HG03060 (cell line): ENCODE measurements around the gene SMIM44.

Source experiments
- ATAC-seq: cut with Tn5 transposase; IDR thresholded peaks from one replicate; pipeline ENCODE4 v1.9.1; 2021; ENCODE audit warnings: low read depth, moderate number of reproducible peaks; ENCODE audit not compliant: unreplicated experiment

The SMIM44 gene

GRCh38 chr19:3444695-3445234 is 38.5 kb downstream of the SMIM44 start:
- no peak for ATAC-seq

- no peak for ATAC-seq
These were observed 39.2 kb downstream of the SMIM44 start for GRCh38 chr19:3443840-3444694.

DNA sequence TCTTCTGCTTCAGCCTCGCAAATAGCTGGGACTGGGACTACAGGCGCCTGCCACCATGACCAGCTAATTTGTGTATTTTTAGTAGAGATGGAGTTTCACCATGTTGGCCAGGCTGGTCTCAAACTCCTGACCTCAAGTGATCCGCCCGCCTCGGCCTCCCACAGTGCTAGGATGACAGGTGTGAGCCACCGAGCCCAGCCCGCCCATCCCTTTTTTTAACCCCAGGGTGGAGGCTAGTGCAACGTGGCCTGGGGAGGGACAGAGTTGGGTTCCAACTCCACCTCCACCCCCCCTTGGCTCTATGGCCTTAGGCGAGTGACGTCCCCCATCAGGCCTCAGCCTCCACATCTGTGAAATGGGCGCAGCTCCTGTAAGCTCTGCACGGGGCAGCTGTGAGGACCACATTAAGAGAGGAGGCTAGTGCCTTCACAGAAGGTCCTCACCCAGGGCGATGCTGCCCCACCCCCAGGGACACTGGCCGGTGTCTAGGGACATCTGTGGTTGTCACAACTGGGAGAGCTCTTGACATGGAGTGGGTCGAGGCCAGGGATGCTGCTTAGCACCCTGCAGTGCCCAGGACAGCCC is 40.7 kb downstream of the SMIM44 start:
- ATAC-seq = no peak

GRCh38 chr19:3441986-3442329 is 41.3 kb downstream of the SMIM44 start:
- no peak for ATAC-seq

- ATAC-seq = no peak
These were observed 41.9 kb downstream of the SMIM44 start for GRCh38 chr19:3441089-3441985.

GRCh38 chr19:3440082-3440481 is 43.2 kb downstream of the SMIM44 start:
- ATAC-seq = no peak

DNA sequence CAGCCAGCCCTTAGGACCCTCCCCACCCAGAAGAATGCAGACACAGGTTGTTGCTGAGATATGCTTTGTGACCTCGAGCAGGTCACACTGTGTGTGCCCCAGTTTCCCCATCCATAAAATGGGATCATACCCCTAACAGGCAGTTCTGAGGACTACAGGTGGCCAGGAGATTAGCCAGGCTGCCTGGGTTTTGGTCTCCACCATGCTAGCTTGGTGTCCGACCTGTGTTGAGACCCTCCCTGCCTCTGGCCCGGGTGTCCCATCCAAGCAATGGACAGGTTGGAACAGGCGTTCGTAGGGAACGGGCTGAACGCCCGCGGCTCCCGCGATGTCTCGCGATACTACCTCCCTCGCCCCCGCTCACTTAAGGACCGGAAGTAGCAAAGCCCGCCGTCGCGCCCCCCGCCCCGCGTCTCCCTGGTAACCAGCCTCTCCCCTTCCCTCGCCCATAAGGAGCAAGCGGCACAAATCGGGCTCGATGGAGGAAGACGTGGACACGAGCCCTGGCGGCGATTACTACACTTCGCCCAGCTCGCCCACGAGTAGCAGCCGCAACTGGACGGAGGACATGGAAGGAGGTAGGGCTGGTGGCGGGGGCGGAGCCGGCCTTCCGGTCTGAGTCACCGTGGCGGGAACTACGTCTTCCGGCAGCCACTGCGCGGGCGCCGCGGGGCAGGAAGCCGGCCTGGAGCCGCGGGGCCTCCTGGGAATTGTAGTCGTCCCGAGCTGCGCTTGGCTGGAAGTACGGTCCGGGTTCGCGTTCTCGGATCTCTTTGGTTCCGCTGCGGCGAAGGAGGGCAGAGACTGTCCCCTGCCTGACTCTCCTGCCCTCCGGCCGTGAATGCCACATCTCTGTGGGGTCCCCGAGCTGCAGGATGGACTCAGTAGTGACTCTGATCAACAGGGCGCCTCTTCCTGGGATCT is 48.3 kb downstream of the SMIM44 start:
- ATAC-seq = no peak

DNA sequence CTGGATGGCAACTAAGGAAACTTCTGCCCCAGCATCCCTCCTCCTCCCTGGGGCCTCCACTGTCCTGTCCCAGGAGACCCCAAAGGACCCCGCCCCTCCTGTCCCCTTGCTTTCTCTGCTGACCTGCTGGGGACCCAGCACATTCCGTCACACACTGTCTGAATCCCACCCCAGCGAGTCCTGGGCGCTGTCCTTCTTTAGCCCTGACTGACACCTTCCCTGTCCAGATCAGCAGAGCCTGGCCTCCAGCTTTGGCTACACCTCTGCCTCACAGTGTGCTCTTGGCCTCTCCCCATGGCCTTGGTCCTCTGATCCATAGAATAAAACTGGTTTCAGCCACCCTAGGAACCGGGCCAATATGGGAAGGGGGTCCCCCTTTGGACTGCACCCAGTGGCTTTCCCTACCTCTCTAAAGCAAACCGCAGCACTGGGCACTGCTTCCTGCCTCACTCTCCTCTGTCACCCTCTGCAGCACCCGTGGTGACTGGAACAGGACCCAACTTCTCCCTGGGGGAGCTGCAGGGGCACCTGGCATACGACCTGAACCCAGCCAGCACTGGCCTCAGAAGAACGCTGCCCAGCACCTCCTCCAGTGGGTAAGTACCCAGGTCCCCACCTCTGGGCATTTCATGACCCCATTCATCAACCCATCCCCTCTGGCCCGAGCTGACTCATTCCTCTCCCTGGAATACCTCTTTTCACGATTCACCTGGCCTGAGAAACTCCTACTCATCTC is 49.3 kb downstream of the SMIM44 start:
- no peak for ATAC-seq

DNA sequence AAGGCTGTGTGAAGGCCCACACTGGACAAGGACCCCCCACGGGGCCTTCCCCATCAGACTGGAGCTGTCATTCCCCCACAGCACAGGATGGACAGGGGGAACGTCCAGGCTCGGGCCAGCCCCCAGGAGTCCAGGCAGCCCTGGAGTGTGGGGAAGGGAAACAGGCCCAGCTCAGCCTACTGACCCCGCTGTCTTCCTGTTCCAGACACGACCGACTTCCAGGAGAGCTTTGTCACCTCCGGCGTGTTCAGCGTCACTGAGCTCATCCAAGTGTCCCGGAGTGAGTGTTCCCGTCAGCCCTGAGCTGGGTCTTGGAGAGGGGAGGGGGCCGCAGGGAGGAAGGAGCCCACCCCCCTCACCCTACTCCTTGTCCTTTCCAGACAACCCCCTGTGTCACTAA is 49.9 kb downstream of the SMIM44 start:
- ATAC-seq = no peak
